Inferior parietal cortex (tissue), 1 donor: Measurements from ENCODE around the gene GLI1.
"Not testable (repeated sequence)": the region's sequence is repeated elsewhere in the genome, so short reads cannot be mapped to it uniquely, and the experiment has no call there.

Experiments used
- DNase-seq: peaks from one replicate; pipeline ENCODE4 v3.0.0-alpha.2; 2016; ENCODE audit errors: extremely low spot score

The GLI1 gene

GRCh38 chr12:57441393-57441792 is 18.2 kb upstream of the GLI1 start:
- DNase-seq, result not testable (repeated sequence)

DNA sequence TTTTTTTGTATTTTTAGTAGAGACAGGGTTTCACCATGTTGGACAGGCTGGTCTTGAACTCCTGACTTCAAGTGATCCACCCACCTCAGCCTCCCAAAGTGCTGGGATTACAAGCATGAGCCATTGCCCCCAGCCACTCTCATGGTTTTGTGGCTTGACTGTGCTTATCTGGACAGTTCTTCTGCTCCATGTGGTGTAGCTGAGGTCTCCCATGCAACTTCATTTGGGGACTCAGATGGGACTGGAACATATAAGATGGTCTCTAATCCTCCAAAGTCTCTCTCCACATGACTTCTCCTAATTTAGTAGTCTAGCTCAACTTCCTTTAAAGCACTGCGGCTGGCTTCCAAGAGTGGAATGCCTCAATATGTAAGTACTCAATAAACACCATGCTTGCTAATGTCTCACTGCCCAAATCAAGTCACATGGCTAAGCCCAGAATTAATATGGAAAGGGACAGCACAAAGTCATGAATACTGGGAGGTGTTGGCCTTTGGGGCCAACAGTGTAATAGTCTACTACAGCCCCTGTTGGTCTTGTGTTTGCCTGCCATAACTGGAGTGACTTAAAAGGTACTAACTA is 17.6 kb upstream of the GLI1 start:
- no peak for DNase-seq

DNA sequence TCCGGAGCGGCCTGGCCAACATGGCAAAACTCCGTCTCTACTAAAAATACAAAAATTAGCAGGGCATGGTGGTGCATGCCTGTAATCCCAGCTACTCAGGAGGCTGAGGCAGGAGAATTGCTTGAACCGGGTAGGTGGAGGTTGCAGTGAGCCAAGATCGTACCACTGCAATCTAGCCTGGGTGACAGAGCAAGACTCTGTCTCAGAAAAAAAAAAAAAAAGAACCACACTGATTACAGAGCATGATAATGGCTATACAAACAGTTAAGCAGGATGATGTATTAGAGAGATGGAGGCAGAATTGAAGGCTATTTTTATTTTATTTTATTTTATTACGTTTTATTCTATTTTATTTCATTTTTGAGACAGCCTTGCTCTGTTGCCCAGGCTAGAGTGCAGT is 15.2 kb upstream of the GLI1 start:
- DNase-seq, result not testable (repeated sequence)

DNA sequence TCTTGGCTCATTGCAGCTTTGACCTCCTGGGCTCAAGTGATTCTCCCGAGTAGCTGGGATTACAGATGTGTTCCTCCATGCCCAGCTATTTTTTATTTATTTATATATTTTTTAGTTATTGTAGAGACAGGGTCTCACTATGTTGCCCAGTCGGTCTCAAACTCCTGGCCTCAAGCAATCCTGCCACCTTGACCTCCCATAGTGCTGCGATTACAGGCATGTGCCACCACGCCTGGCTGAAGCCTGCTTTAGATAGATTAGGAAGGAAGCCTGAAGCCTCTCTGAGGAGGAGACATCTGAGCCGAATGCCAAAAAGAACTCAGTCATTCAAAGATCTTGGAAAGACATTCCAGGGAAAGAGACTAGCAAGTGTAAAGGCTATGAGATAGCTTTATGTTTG is 14.8 kb upstream of the GLI1 start:
- no peak for DNase-seq

DNA sequence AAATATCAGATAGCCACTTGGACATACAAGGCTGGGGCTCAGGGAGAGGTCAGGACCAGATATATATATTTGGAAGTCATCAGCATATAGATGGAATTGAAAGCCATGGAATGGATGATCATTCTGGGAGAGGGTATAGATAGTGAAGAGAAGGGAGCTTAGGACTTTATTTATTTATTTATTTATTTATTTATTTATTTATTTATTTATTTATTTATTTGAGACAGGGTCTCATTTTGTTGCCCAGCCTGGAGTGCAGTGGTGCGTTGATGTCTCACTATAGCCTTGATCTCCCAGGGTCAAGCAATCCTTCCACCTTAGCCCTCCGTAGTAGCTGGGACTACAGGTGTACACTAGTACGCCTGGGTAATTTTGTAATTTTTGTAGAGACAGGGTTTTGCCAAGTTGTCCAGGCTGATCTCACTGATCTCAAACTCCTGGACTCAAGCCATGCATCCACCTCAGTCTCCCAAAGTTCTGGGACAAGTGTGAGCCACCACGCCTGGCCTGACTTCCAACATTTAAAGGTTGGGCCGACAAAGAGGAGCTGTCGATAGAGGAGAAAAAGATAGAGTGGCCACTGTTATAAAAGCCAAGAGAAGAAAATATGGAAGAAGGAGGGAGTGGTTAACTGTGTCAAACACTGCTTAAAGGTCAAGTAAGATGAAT is 13.2 kb upstream of the GLI1 start:
- no peak for DNase-seq

GRCh38 chr12:57448669-57449068 is 10.9 kb upstream of the GLI1 start:
- no peak for DNase-seq

GRCh38 chr12:57449375-57449774 is 10.2 kb upstream of the GLI1 start:
- no peak for DNase-seq

GRCh38 chr12:57450057-57450456 is 9.5 kb upstream of the GLI1 start:
- DNase-seq, result no peak

GRCh38 chr12:57451233-57451778 is 8.3 kb upstream of the GLI1 start:
- no peak for DNase-seq

DNA sequence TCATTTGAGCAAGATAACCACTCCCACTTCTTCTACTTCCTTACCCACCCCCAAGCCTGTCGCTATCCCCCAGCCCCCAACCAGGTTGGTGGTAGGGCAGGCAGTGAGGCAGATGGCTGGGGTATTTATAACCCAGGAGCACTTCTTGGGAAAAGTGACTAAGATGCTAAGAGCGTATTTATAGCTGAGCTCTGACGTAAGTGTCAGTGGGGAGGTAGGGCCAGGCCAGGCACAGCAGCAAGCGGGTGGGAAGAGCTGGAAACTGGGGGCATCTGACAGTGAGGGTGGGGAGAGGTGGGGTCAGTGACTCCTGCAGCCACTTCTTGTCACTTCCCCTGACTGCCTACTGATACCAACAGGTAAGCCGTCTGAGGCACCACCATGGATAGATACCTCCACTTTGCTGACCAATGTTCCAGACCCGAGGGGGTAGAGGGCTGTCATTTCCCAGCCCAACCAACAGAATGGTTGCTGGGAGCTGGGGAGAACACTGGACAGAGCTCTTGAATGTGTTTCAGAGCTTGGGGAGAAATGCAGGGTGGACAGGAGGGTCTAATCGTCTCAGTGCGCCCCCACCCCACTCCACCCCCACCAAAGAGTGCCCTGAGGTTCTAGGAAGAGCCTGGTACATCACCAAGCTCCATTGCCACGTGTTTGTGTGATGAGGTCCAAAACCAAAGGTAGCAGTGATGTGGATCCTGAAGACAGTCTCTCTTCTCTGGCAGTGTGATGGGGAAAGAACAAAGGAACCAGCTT is 7.2 kb upstream of the GLI1 start:
- DNase-seq, result peak; percentile 63

DNA sequence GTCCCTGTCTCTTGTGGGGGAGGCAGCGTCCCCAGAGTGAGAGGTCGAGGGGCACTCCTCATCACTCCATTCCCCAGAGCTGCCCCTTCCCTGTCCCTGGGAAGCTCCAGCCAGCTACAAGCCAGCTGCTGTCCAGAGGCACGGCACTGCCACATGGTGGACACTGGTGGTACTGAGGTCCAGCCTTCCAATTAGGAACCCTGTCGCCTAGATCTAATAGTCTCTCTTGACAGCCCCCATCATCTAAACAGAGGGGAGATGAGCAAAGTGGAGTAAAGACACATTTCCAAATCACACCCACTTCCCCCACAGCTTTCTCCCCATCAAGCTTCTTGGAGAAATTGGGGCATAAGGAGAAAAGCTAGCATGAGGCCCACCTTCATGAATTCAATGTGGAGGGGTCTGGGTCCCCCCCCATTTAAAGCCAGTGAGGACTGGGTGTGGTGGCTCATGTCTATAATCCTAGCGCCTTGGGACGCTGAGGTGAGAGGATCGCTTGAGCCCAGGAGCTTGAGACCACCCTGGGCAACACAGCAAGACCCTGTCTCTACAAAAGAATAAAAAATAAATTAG is 6.6 kb upstream of the GLI1 start:
- DNase-seq, result peak; percentile 83

DNA sequence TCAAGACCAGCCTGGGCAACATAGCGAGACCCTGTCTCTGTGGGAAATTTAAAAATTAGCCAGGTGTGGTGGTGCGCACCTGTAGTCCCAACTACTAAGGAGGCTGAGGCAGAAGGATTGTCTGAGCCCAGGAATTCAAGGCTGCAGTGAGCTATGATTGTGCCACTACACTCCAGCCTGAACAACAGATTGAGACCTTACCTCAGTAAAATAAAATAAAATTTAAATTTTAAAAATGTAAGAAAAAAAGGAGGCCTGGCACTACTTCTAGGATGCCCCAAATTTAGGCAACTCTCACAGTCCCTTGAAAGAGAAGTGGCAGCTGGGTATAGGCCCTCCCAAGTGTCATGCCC is 5.4 kb upstream of the GLI1 start:
- DNase-seq, result no peak

- DNase-seq, result no peak
Observed at GRCh38 chr12:57454566-57455373, 4.8 kb upstream of the GLI1 start, which contains the start of gene INHBE. INHBE (plus strand) TSS chr12:57455307; CDS start chr12:57455537, 230 bp downstream.

- DNase-seq, result no peak
Observed at GRCh38 chr12:57455374-57456144, 4.0 kb upstream of the GLI1 start.

DNA sequence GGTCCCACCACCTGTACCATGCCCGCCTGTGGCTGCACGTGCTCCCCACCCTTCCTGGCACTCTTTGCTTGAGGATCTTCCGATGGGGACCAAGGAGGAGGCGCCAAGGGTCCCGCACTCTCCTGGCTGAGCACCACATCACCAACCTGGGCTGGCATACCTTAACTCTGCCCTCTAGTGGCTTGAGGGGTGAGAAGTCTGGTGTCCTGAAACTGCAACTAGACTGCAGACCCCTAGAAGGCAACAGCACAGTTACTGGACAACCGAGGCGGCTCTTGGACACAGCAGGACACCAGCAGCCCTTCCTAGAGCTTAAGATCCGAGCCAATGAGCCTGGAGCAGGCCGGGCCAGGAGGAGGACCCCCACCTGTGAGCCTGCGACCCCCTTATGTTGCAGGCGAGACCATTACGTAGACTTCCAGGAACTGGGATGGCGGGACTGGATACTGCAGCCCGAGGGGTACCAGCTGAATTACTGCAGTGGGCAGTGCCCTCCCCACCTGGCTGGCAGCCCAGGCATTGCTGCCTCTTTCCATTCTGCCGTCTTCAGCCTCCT is 3.4 kb upstream of the GLI1 start:
- no peak for DNase-seq

GRCh38 chr12:57456737-57457490 is 2.7 kb upstream of the GLI1 start:
- DNase-seq, result no peak

DNA sequence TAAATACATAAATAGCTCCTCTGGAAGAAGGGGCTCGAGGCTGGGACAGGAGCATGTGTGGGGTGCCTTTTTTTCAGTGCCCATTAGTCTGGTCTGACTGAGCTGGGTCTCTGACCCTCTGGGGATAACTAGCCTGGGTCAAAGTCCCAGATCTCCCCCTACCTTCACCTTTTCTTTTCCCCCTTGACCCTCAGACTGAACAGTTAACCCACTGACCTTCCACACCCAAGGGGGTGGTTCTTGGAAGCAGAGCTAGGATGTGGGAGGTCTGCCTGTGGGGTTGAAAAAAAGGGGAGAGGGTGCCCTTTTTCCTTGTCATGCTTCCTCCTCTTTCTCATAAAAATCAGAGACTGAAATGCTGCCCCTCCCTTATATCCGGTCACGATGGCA is 925 bp upstream of the GLI1 start:
- DNase-seq, result no peak

GRCh38 chr12:57459055-57459749 is 383 bp upstream of the GLI1 start:
- DNase-seq, result peak; percentile 95

DNA sequence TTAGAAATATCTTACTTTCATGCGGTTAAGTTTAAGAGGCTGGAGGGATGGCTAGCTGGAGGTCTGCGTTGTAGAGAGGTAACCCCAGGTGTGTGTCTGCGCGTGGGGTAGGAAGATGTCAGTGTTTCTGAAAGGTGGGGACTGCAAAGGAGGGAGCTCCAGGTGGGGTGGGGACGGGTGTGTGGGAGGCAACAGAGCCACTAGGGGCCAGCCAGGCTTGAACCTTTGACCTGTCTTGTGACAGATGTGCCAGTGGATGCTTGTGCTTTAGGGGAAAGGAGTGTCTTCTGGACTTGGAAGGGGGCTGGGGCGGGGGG is 841 bp downstream of the GLI1 start:
- DNase-seq, result no peak
